PFSK-1 (cell line): ENCODE measurements around the gene EPSTI1.

Experiments used
- POLR2AphosphoS5 ChIP-seq: IDR thresholded peaks from 2 replicates; pipeline ENCODE4 v1.6.1; 2012; ENCODE audit warnings: low read depth, mild to moderate bottlenecking, control low read depth, low read length, moderate library complexity
- TAF1 ChIP-seq: IDR thresholded peaks from 2 replicates; pipeline ENCODE4 v1.6.1; 2012; ENCODE audit warnings: low read length, control low read depth, borderline replicate concordance; ENCODE audit not compliant: insufficient read depth
- TF ChIP-seq, protein P1 (sequence below), 2 experiments: IDR thresholded peaks; 2 replicates each; pipeline versions ENCODE4 v1.6.1 to v1.8.0; 2011 to 2012; ENCODE audit warnings: low read depth in 2 of 2, low read length in 2 of 2, control low read depth in 1 of 2, inconsistent platforms in 1 of 2, mild to moderate bottlenecking in 1 of 2, moderate library complexity in 1 of 2; ENCODE audit not compliant: insufficient read depth in 1 of 2

DNA sequence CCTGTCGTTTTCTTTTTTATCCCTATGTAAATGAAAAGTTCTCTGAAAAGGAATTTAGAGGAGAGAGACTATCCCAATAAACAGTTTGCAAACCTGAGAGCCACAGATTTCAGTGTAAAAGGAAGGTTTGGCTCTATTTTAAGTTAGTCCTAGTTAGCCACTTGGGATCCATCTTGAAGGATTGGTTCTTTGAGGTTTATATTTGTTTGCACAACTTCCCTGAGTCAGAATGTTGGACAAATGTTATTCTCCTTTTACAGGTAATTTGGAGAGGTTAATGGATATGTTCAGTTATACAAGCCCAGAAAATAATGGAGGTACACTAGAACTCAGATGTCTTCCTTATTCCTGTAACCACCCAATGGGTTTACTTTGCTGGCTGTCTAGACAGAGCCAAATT, 28.8 kb upstream of the EPSTI1 start:
- TF ChIP-seq POLR2AphosphoS5, result no peak
- TF ChIP-seq, protein P1, sequence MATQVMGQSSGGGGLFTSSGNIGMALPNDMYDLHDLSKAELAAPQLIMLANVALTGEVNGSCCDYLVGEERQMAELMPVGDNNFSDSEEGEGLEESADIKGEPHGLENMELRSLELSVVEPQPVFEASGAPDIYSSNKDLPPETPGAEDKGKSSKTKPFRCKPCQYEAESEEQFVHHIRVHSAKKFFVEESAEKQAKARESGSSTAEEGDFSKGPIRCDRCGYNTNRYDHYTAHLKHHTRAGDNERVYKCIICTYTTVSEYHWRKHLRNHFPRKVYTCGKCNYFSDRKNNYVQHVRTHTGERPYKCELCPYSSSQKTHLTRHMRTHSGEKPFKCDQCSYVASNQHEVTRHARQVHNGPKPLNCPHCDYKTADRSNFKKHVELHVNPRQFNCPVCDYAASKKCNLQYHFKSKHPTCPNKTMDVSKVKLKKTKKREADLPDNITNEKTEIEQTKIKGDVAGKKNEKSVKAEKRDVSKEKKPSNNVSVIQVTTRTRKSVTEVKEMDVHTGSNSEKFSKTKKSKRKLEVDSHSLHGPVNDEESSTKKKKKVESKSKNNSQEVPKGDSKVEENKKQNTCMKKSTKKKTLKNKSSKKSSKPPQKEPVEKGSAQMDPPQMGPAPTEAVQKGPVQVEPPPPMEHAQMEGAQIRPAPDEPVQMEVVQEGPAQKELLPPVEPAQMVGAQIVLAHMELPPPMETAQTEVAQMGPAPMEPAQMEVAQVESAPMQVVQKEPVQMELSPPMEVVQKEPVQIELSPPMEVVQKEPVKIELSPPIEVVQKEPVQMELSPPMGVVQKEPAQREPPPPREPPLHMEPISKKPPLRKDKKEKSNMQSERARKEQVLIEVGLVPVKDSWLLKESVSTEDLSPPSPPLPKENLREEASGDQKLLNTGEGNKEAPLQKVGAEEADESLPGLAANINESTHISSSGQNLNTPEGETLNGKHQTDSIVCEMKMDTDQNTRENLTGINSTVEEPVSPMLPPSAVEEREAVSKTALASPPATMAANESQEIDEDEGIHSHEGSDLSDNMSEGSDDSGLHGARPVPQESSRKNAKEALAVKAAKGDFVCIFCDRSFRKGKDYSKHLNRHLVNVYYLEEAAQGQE (IDR thresholded peaks at IDR 0.05; ENCODE audit: insufficient read depth in 1 of 2, low read depth in 2 of 2, low read length in 2 of 2), result no peak
- TF ChIP-seq TAF1, result no peak
